ENCODE measurements around the gene IQCE. TPM values are rescaled to one million over a fixed set of nuclear protein-coding genes. Genes with fewer than 3 reads are reported as not detected.

Gene IQCE
- total RNA-seq, 1 experiment from 2014 or later = 35.8 TPM

DNA sequence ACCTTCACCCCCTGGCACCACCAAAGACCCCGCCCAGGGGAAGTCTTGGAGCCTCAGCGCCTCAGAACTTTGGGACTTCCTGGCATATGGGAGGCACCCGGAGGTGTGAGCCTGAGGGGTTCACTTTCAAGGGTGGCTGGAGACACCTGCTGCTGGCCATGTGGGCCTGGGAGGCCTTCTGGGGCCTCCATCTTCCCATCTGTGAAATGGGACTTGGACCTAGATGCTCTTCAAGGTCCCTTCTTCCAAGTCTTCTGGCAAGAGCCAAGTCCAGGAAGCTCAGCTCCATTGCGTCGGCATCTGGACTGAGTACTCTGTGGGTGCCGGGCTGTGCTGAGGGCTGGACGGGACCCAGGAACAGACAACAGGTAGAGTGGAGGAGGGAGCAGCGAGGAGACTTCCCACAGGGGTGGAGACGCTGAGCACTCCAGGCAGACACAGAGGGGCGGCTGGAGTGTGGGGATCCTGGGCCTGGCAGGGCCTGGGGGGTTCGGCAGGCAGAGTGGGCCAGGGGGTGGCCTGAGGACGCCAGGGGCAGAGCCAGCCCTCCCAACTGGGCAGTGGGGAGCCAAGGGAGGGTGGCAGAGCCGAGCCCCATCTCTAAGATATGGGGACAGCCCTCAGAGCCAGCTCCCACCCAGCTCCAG lies 48.5 kb upstream of the IQCE start:
- POLR2A ChIA-PET (ENCODE audit: unreplicated experiment) = no interaction called here
- no peak overlapping the region for H3K4me3 ChIP-seq
- no peak for DNase-seq
- H3K4me1 ChIP-seq (replicated peaks; ENCODE audit: insufficient read depth) = peaks cover 26% of the 10 kb centered on the region
- TF ChIP-seq EZH2 (IDR thresholded peaks at IDR 0.05; ENCODE audit: low read depth) = no peak
- TF ChIP-seq, protein P1, sequence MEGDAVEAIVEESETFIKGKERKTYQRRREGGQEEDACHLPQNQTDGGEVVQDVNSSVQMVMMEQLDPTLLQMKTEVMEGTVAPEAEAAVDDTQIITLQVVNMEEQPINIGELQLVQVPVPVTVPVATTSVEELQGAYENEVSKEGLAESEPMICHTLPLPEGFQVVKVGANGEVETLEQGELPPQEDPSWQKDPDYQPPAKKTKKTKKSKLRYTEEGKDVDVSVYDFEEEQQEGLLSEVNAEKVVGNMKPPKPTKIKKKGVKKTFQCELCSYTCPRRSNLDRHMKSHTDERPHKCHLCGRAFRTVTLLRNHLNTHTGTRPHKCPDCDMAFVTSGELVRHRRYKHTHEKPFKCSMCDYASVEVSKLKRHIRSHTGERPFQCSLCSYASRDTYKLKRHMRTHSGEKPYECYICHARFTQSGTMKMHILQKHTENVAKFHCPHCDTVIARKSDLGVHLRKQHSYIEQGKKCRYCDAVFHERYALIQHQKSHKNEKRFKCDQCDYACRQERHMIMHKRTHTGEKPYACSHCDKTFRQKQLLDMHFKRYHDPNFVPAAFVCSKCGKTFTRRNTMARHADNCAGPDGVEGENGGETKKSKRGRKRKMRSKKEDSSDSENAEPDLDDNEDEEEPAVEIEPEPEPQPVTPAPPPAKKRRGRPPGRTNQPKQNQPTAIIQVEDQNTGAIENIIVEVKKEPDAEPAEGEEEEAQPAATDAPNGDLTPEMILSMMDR (conservative IDR thresholded peaks at IDR 0.05) = no peak
- H3K9me3 ChIP-seq (ENCODE audit: insufficient read depth, low read depth) = no peaks in the 10 kb centered on the region
- H3K36me3 ChIP-seq (ENCODE audit: low read depth) = no peaks in the 10 kb centered on the region
- no peaks in the 10 kb centered on the region for H3K79me2 ChIP-seq (ENCODE audit: low read depth)
- peaks cover 9% of the 10 kb centered on the region; the same call in 1 of the 2 replicates for H3K27me3 ChIP-seq (ENCODE audit: insufficient read depth, low read depth)
- H3K9me2 ChIP-seq (ENCODE audit: insufficient read depth) = no peaks in the 10 kb centered on the region
- intact Hi-C loops (cut with micrococcal nuclease; ENCODE audit: unreplicated experiment) = no loop called here
- CTCF ChIA-PET = interaction anchor here (0.6 kb wide), 1 partner anchor 17 kb away, joined by 3 read pairs; no protein-coding TSS in a partner anchor
- H3K4me2 ChIP-seq = no peak overlapping the region
- no peak overlapping the region for H2AFZ ChIP-seq
- H4K20me1 ChIP-seq (ENCODE audit: insufficient read depth) = no peaks in the 10 kb centered on the region
- no TSS peak for BruUV-seq (replicated peaks)
- peaks cover 26% of the 10 kb centered on the region for H3F3A ChIP-seq (ENCODE audit: insufficient read depth, low read depth)
- no peak overlapping the region for H3K27ac ChIP-seq

DNA sequence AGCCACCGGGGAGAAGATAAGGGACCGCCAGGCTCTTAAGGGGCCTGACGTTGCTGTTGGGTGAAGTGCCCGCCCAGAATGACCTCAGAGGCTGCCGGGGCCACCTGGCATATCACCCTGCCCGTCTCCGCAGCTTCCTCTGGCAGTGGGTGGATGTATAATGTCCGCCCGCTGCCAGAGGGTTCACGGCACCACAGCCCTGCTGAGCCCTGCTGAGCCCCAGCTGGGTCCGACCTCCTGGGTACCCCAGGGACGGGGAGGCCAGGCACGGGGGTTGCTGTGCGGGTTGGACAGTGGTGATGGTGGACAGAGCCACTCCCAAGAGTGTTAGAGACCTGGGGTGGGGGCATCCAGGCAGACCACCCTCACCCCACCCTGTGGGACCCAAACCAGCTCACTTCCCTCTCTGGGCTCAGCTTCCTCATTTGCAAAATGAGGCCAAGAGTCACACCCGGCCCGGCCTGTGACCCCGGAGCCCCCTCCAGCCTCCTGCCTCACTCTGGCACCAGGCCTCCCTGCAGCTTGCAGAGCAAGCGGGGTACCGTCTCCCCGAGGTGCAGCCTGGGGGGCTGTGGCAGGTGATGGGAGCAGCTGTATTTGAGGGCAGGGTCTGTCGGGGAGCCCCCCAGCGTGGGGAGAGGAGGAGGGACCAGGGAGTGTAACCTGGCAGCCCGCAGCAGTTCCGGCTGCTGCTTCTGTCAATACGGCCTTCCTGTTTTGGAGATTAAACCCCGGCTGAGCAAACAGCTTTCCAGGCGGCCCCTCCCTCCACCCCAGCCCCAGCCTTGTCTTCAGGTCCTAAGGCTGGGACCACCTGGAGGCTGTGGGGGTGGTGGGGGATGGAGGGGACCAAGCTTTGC lies 47.6 kb upstream of the IQCE start:
- Histone ChIP-seq H3K27me3 (ENCODE audit: insufficient read depth, low read depth) (peaks cover 9% of the 10 kb centered on the region; the same call in 1 of the 2 replicates), H3K4me2 (0 out of 2 replicates have a peak overlapping the region, but pooled peaks have one; percentile 16), H3K27ac (no peak overlapping the region), H3K36me3 (ENCODE audit: low read depth) (no peaks in the 10 kb centered on the region), H3K4me1 (replicated peaks; ENCODE audit: insufficient read depth) (peaks cover 26% of the 10 kb centered on the region), H3K9me3 (ENCODE audit: insufficient read depth, low read depth) (no peaks in the 10 kb centered on the region), H3K4me3 (no peak overlapping the region), H3K9me2 (ENCODE audit: insufficient read depth) (no peaks in the 10 kb centered on the region), H2AFZ (no peak overlapping the region), H3K79me2 (ENCODE audit: low read depth) (no peaks in the 10 kb centered on the region), H4K20me1 (ENCODE audit: insufficient read depth) (no peaks in the 10 kb centered on the region), H3F3A (ENCODE audit: insufficient read depth, low read depth) (peaks cover 24% of the 10 kb centered on the region)
- no peak for DNase-seq
- ChIA-PET CTCF (no interaction called here), POLR2A (ENCODE audit: unreplicated experiment) (no interaction called here)
- TF ChIP-seq EZH2 (IDR thresholded peaks at IDR 0.05; ENCODE audit: low read depth) = no peak
- TF ChIP-seq, protein P1 (conservative IDR thresholded peaks at IDR 0.05) = no peak
- intact Hi-C loops (cut with micrococcal nuclease; ENCODE audit: unreplicated experiment) = no loop called here
- BruUV-seq (replicated peaks) = no TSS peak

DNA sequence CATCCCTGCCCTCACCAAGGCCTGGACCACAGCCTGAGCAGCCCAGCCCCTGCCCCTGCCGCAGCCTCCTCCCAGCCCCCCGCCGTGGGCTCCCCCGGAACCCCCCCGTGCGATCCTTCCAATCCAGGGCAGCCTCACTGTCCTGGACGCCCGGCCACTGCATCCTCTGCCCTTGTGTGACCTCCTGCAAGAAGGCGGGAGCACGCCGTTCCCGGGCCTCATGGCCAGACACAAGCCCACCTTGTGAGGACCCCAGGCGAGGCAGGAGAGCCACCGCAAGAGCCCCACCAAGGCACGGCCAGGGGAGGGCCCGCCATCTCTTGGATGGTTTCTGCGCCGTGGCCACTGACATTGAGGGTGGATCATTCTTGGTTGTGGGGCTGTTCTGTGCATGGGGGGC lies 47.0 kb upstream of the IQCE start:
- no peaks in the 10 kb centered on the region for H3K9me2 ChIP-seq (ENCODE audit: insufficient read depth)
- H2AFZ ChIP-seq = no peak overlapping the region
- ChIA-PET POLR2A (ENCODE audit: unreplicated experiment) (no interaction called here), CTCF (no interaction called here)
- H3K4me3 ChIP-seq = no peak overlapping the region
- intact Hi-C loops (cut with micrococcal nuclease; ENCODE audit: unreplicated experiment) = no loop called here
- H3K36me3 ChIP-seq (ENCODE audit: low read depth) = no peaks in the 10 kb centered on the region
- no peaks in the 10 kb centered on the region for H4K20me1 ChIP-seq (ENCODE audit: insufficient read depth)
- no peak overlapping the region for H3K4me2 ChIP-seq
- no peak for TF ChIP-seq EZH2 (IDR thresholded peaks at IDR 0.05; ENCODE audit: low read depth)
- TF ChIP-seq, protein P1 (conservative IDR thresholded peaks at IDR 0.05) = no peak
- no TSS peak for BruUV-seq (replicated peaks)
- peaks cover 26% of the 10 kb centered on the region for H3K4me1 ChIP-seq (replicated peaks; ENCODE audit: insufficient read depth)
- H3K9me3 ChIP-seq (ENCODE audit: insufficient read depth, low read depth) = no peaks in the 10 kb centered on the region
- DNase-seq = no peak
- no peaks in the 10 kb centered on the region for H3K79me2 ChIP-seq (ENCODE audit: low read depth)
- peaks cover 9% of the 10 kb centered on the region; the same call in 1 of the 2 replicates for H3K27me3 ChIP-seq (ENCODE audit: insufficient read depth, low read depth)
- H3F3A ChIP-seq (ENCODE audit: insufficient read depth, low read depth) = peaks cover 24% of the 10 kb centered on the region
- no peak overlapping the region for H3K27ac ChIP-seq

Measured in PC-9 (cell line).